CD14-positive monocyte (primary cell): ENCODE measurements around the gene PEX16. TPM values are rescaled to one million over a fixed set of nuclear protein-coding genes. Genes with fewer than 3 reads are reported as not detected.

Experiments used
- DNase-seq, 3 donors: peaks; one replicate each; pipeline ENCODE4 v3.0.0-alpha.2; 2011 to 2022
- H2AFZ ChIP-seq: 2 replicates; pipeline ENCODE4 v1.6.0; 2012; ENCODE audit warnings: mild to moderate bottlenecking, low read depth, low read length, inconsistent platforms; ENCODE audit not compliant: insufficient read depth, poor library complexity, severe bottlenecking
- H3K27ac ChIP-seq, 2 donors: 1 replicate in 1 of 2; 2 replicates in 1 of 2; pipeline ENCODE4 v1.5.1; 2012 to 2013; ENCODE audit warnings: low read length in 2 of 2, control low read depth in 1 of 2, inconsistent platforms in 1 of 2, low read depth in 1 of 2, mild to moderate bottlenecking in 1 of 2
- H3K27me3 ChIP-seq, 2 donors: one replicate each; pipeline versions ENCODE4 v1.6.0 to v1.6.1; 2011 to 2013; ENCODE audit warnings: low read length in 2 of 2; ENCODE audit not compliant: control insufficient read depth in 2 of 2, insufficient read depth in 2 of 2
- H3K36me3 ChIP-seq, 2 donors: replicated peaks in 1 of 2; 1 replicate in 1 of 2; 2 replicates in 1 of 2; pipeline versions ENCODE4 v1.5.1 to v1.6.1; 2012 to 2013; ENCODE audit warnings: low read length in 2 of 2, control low read depth in 1 of 2, inconsistent platforms in 1 of 2, mild to moderate bottlenecking in 1 of 2; ENCODE audit not compliant: insufficient read depth in 2 of 2, control insufficient read depth in 1 of 2
- H3K4me1 ChIP-seq, 2 donors: 1 replicate in 1 of 2; 2 replicates in 1 of 2; pipeline versions ENCODE4 v1.5.1 to v1.6.1; 2012 to 2013; ENCODE audit warnings: low read length in 2 of 2, control low read depth in 1 of 2, inconsistent platforms in 1 of 2, mild to moderate bottlenecking in 1 of 2, moderate library complexity in 1 of 2; ENCODE audit not compliant: insufficient read depth in 2 of 2, control insufficient read depth in 1 of 2
- H3K4me2 ChIP-seq: replicated peaks from 2 replicates; pipeline ENCODE3; 2012; ENCODE audit warnings: low read length, moderate library complexity, mild to moderate bottlenecking; ENCODE audit not compliant: poor library complexity, severe bottlenecking; ENCODE audit errors: extremely low read depth
- H3K4me3 ChIP-seq, 3 experiments: fragments of 200-600 bp in 1 of 3; sonication (generic) in 1 of 3; replicated peaks in 1 of 3; 1 replicate in 2 of 3; 2 replicates in 1 of 3; pipeline ENCODE4 v1.5.1; 2011 to 2013; ENCODE audit warnings: low read length in 3 of 3, mild to moderate bottlenecking in 3 of 3, control low read depth in 2 of 3, low read depth in 2 of 3, inconsistent platforms in 1 of 3, moderate library complexity in 1 of 3
- H3K79me2 ChIP-seq: 2 replicates; pipeline ENCODE4 v1.6.0; 2012; ENCODE audit warnings: mild to moderate bottlenecking, control low read depth, inconsistent platforms, low read length, moderate library complexity; ENCODE audit not compliant: insufficient read depth
- H3K9ac ChIP-seq: 2 replicates; pipeline ENCODE4 v1.6.0; 2017; ENCODE audit warnings: low read length, mild to moderate bottlenecking; ENCODE audit not compliant: insufficient read depth, poor library complexity, severe bottlenecking
- H3K9me3 ChIP-seq, 2 donors: replicated peaks in 1 of 2; 1 replicate in 1 of 2; 2 replicates in 1 of 2; pipeline versions ENCODE4 v1.5.1 to v1.6.1; 2012 to 2013; ENCODE audit warnings: low read length in 2 of 2, control low read depth in 1 of 2; ENCODE audit not compliant: control insufficient read depth in 1 of 2, insufficient read depth in 1 of 2
- H4K20me1 ChIP-seq: 2 replicates; pipeline ENCODE4 v1.6.0; 2012; ENCODE audit warnings: mild to moderate bottlenecking, low read length, control low read depth, moderate library complexity; ENCODE audit not compliant: insufficient read depth
- H3K27ac Mint-ChIP-seq, 7 donors: one replicate each; pipeline ENCODE4 v1.8.0; 2020; ENCODE audit warnings: mild to moderate bottlenecking in 7 of 7, mixed read lengths in 7 of 7, moderate library complexity in 6 of 7, inconsistent platforms in 2 of 7
- H3K27me3 Mint-ChIP-seq, 3 donors: one replicate each; pipeline ENCODE4 v1.8.0; 2021 to 2022; ENCODE audit warnings: low read depth in 3 of 3, mild to moderate bottlenecking in 3 of 3, mixed read lengths in 3 of 3, moderate library complexity in 3 of 3, inconsistent platforms in 1 of 3
- H3K36me3 Mint-ChIP-seq, 2 donors: one replicate each; pipeline ENCODE4 v1.8.0; 2020; ENCODE audit warnings: mixed read lengths in 2 of 2, inconsistent platforms in 1 of 2, mild to moderate bottlenecking in 1 of 2
- H3K4me1 Mint-ChIP-seq: one replicate; pipeline ENCODE4 v1.8.0; 2020; ENCODE audit warnings: mild to moderate bottlenecking, mixed read lengths
- H3K4me3 Mint-ChIP-seq, 2 donors: one replicate each; pipeline ENCODE4 v1.8.0; 2020; ENCODE audit warnings: mild to moderate bottlenecking in 2 of 2, mixed read lengths in 2 of 2, moderate library complexity in 1 of 2
- H3K9me3 Mint-ChIP-seq, 7 donors: one replicate each; pipeline ENCODE4 v1.8.0; 2020 to 2022; ENCODE audit warnings: mixed read lengths in 7 of 7, mild to moderate bottlenecking in 6 of 7, moderate library complexity in 6 of 7, inconsistent platforms in 2 of 7
- WGBS: methylation state at CpG from one replicate; pipeline ENCODE4 v1.1.5; 2013; ENCODE audit warnings: missing lambda C conversion rate; ENCODE audit not compliant: insufficient coverage; 5-methylcytosine and 5-hydroxymethylcytosine counted together
- intact Hi-C, 2 donors: fragments of 100-400 bp; cut with micrococcal nuclease; formaldehyde crosslinking; loops; one replicate each; pipeline versions ENCODE4 v1.15.0 to v1.15.1; 2023
- polyA plus RNA-seq, 3 donors: library from polyadenylated mRNA; depleted of rRNA in 1 of 3; unstranded in 2 of 3; stranded (reverse) in 1 of 3; fragments of 300-500 nt in 2 of 3; fragments of >200 nt in 1 of 3; fragmentation: Illumina TruSeq in 2 of 3; gene quantifications; 1 replicate in 2 of 3; 2 replicates in 1 of 3; pipeline ENCODE4 v1.2.3, GENCODE V29; 2012 to 2021
- TF ChIP-seq, protein P1 (sequence below): fragments of 200-600 bp; IDR thresholded peaks from one replicate; pipeline ENCODE4 v1.8.0; 2022; ENCODE audit warnings: antibody characterized with exemption, mild to moderate bottlenecking

PEX16 gene
- polyA plus RNA-seq, 3 donors = 33.8 to 46.1 (median 35.1) TPM

DNA sequence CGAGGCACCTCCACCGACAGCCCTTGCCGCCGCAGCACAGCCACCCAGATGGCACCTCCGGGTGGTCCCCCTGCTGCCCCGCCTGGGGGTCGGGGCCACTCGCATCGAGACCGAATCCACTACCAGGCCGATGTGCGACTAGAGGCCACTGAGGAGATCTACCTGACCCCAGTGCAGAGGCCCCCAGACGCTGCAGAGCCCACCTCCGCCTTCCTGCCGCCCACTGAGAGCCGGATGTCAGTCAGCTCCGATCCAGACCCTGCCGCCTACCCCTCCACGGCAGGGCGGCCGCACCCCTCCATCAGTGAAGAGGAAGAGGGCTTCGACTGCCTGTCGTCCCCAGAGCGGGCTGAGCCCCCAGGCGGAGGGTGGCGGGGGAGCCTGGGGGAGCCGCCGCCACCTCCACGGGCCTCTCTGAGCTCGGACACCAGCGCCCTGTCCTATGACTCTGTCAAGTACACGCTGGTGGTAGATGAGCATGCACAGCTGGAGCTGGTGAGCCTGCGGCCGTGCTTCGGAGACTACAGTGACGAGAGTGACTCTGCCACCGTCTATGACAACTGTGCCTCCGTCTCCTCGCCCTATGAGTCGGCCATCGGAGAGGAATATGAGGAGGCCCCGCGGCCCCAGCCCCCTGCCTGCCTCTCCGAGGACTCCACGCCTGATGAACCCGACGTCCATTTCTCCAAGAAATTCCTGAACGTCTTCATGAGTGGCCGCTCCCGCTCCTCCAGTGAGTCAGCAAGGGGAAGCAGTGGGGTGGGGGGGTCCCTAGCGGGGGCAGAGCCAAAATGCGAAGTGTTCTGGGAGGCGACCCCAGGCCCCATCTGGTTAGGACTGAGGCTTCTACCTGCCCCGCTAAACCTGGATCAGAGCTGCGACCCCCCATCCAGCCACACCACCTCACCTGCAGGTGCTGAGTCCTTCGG, 15.0 kb downstream of the PEX16 start:
- peaks cover 10% of the 10 kb centered on the region for H3K4me1 Mint-ChIP-seq
- Histone ChIP-seq H3K4me2 (no peak overlapping the region), H3K4me1 (peaks cover 11 to 15% of the 10 kb centered on the region in 2 donors), H4K20me1 (no peaks in the 10 kb centered on the region), H3K9ac (no peak overlapping the region), H3K9me3 (peaks cover 4 to 23% of the 10 kb centered on the region in 2 donors), H3K4me3 (no peak overlapping the region), H2AFZ (no peak overlapping the region), H3K27ac (no peak overlapping the region), H3K36me3 (no peaks in the 10 kb centered on the region), H3K27me3 (peaks cover 21 to 38% of the 10 kb centered on the region in 2 donors), H3K79me2 (no peaks in the 10 kb centered on the region)
- intact Hi-C loops = no loop called here
- WGBS = 94% methylated on average over 49 of the region's 56 CpGs
- H3K27me3 Mint-ChIP-seq = peaks cover 39 to 67% (median 45%) of the 10 kb centered on the region in 3 donors
- no peak overlapping the region for H3K4me3 Mint-ChIP-seq
- peaks cover 0 to 11% (median 5%) of the 10 kb centered on the region in 7 donors for H3K9me3 Mint-ChIP-seq
- TF ChIP-seq, protein P1, sequence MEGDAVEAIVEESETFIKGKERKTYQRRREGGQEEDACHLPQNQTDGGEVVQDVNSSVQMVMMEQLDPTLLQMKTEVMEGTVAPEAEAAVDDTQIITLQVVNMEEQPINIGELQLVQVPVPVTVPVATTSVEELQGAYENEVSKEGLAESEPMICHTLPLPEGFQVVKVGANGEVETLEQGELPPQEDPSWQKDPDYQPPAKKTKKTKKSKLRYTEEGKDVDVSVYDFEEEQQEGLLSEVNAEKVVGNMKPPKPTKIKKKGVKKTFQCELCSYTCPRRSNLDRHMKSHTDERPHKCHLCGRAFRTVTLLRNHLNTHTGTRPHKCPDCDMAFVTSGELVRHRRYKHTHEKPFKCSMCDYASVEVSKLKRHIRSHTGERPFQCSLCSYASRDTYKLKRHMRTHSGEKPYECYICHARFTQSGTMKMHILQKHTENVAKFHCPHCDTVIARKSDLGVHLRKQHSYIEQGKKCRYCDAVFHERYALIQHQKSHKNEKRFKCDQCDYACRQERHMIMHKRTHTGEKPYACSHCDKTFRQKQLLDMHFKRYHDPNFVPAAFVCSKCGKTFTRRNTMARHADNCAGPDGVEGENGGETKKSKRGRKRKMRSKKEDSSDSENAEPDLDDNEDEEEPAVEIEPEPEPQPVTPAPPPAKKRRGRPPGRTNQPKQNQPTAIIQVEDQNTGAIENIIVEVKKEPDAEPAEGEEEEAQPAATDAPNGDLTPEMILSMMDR = no peak
- no peak for DNase-seq
- H3K27ac Mint-ChIP-seq = no peak overlapping the region
- peaks cover 3 to 4% of the 10 kb centered on the region in 2 donors for H3K36me3 Mint-ChIP-seq

DNA sequence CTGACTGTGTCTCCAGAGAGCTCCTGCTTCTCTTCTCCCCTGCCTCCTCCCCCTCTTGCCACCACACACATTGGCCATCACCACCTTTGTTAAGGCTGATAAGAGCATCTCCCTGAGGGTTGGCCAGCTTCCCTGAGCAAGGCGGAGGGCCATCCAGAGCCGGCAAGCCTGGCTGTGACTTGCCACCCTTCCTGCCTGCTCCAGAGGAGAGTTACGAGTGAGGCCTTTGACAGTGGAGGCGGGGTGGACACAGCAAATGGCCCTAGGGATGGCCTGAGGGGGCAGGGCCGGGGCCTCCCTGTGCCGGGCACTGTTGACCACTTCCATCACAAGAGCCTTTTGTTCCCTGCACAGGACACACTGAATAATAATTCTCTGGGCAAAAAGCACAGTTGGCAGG, 16.1 kb downstream of the PEX16 start:
- Mint-ChIP-seq H3K27me3 (peaks cover 47 to 78% (median 54%) of the 10 kb centered on the region in 3 donors), H3K9me3 (peaks cover 0 to 11% (median 5%) of the 10 kb centered on the region in 7 donors), H3K36me3 (peaks cover 3 to 4% of the 10 kb centered on the region in 2 donors), H3K27ac (peak overlapping the region in 3 of 7 donors; percentile 13 to 83 (median 49)), H3K4me3 (peak overlapping the region in 1 of 2 donors; percentile 81), H3K4me1 (peaks cover 10% of the 10 kb centered on the region)
- Histone ChIP-seq H2AFZ (no peak overlapping the region), H3K4me1 (peaks cover 11 to 15% of the 10 kb centered on the region in 2 donors), H3K9me3 (peaks cover 4 to 23% of the 10 kb centered on the region in 2 donors), H3K27me3 (peaks cover 24 to 49% of the 10 kb centered on the region in 2 donors), H3K79me2 (no peaks in the 10 kb centered on the region), H3K9ac (no peak overlapping the region), H3K36me3 (no peaks in the 10 kb centered on the region), H3K4me3 (no peak overlapping the region), H4K20me1 (no peaks in the 10 kb centered on the region), H3K27ac (no peak overlapping the region), H3K4me2 (no peak overlapping the region)
- no peak for DNase-seq
- intact Hi-C loops = no loop called here
- 90% methylated on average over 6 of the region's 6 CpGs for WGBS
- TF ChIP-seq, protein P1 = no peak
